ENCODE measurements around the gene KLHL8.

Gene KLHL8

GRCh38 chr4:87209182-87209581, 11.2 kb downstream of the KLHL8 start:
- Histone ChIP-seq H3K9me3 (ENCODE audit: control insufficient read depth, insufficient read depth, low read depth, low read length) (no peaks in the 10 kb centered on the region), H3K4me3 (ENCODE audit: low read depth, low read length) (no peak overlapping the region), H3K9ac (ENCODE audit: low read length) (no peak overlapping the region), H3K27me3 (ENCODE audit: control insufficient read depth, insufficient read depth, low read length) (no peaks in the 10 kb centered on the region), H3K4me1 (ENCODE audit: control insufficient read depth, insufficient read depth, low read length) (no peaks in the 10 kb centered on the region), H3K27ac (ENCODE audit: low read depth, low read length) (no peak overlapping the region), H3K36me3 (ENCODE audit: control insufficient read depth, insufficient read depth, low read length) (no peaks in the 10 kb centered on the region)

GRCh38 chr4:87204559-87204958, 15.9 kb downstream of the KLHL8 start:
- no peak overlapping the region for H3K27ac ChIP-seq (ENCODE audit: low read depth, low read length)
- H3K9me3 ChIP-seq (ENCODE audit: control insufficient read depth, insufficient read depth, low read depth, low read length), result peaks cover 3% of the 10 kb centered on the region; the same call in 1 of the 2 replicates
- H3K4me3 ChIP-seq (ENCODE audit: low read depth, low read length), result no peak overlapping the region
- H3K36me3 ChIP-seq (ENCODE audit: control insufficient read depth, insufficient read depth, low read length), result no peaks in the 10 kb centered on the region
- no peak overlapping the region for H3K9ac ChIP-seq (ENCODE audit: low read length)
- no peaks in the 10 kb centered on the region for H3K27me3 ChIP-seq (ENCODE audit: control insufficient read depth, insufficient read depth, low read length)
- H3K4me1 ChIP-seq (ENCODE audit: control insufficient read depth, insufficient read depth, low read length), result no peaks in the 10 kb centered on the region

- no peaks in the 10 kb centered on the region for H3K9me3 ChIP-seq (ENCODE audit: control insufficient read depth, insufficient read depth, low read depth, low read length)
- no peak overlapping the region for H3K27ac ChIP-seq (ENCODE audit: low read depth, low read length)
- H3K9ac ChIP-seq (ENCODE audit: low read length), result no peak overlapping the region
- no peak overlapping the region for H3K4me3 ChIP-seq (ENCODE audit: low read depth, low read length)
- no peaks in the 10 kb centered on the region for H3K4me1 ChIP-seq (ENCODE audit: control insufficient read depth, insufficient read depth, low read length)
- H3K27me3 ChIP-seq (ENCODE audit: control insufficient read depth, insufficient read depth, low read length), result no peaks in the 10 kb centered on the region
- H3K36me3 ChIP-seq (ENCODE audit: control insufficient read depth, insufficient read depth, low read length), result no peaks in the 10 kb centered on the region
Measured at GRCh38 chr4:87196927-87197326, 23.5 kb downstream of the KLHL8 start.

- Histone ChIP-seq H3K9me3 (ENCODE audit: control insufficient read depth, insufficient read depth, low read depth, low read length) (no peaks in the 10 kb centered on the region), H3K27me3 (ENCODE audit: control insufficient read depth, insufficient read depth, low read length) (no peaks in the 10 kb centered on the region), H3K4me3 (ENCODE audit: low read depth, low read length) (no peak overlapping the region), H3K9ac (ENCODE audit: low read length) (no peak overlapping the region), H3K27ac (ENCODE audit: low read depth, low read length) (no peak overlapping the region), H3K36me3 (ENCODE audit: control insufficient read depth, insufficient read depth, low read length) (no peaks in the 10 kb centered on the region), H3K4me1 (ENCODE audit: control insufficient read depth, insufficient read depth, low read length) (no peaks in the 10 kb centered on the region)
Measured at GRCh38 chr4:87196146-87196545, 24.3 kb downstream of the KLHL8 start.

GRCh38 chr4:87193958-87194675, 26.3 kb downstream of the KLHL8 start:
- H3K27ac ChIP-seq (ENCODE audit: low read depth, low read length), result no peak overlapping the region

GRCh38 chr4:87192145-87192919, 28.1 kb downstream of the KLHL8 start:
- H3K9me3 ChIP-seq (ENCODE audit: control insufficient read depth, insufficient read depth, low read depth, low read length), result no peaks in the 10 kb centered on the region
- H3K9ac ChIP-seq (ENCODE audit: low read length), result no peak overlapping the region
- H3K27ac ChIP-seq (ENCODE audit: low read depth, low read length), result no peak overlapping the region

More at GRCh38 chr4:87193958-87194675, 26.3 kb downstream of the KLHL8 start:
- Histone ChIP-seq H3K9ac (ENCODE audit: low read length) (no peak overlapping the region), H3K36me3 (ENCODE audit: control insufficient read depth, insufficient read depth, low read length) (no peaks in the 10 kb centered on the region), H3K27me3 (ENCODE audit: control insufficient read depth, insufficient read depth, low read length) (no peaks in the 10 kb centered on the region), H3K4me1 (ENCODE audit: control insufficient read depth, insufficient read depth, low read length) (no peaks in the 10 kb centered on the region), H3K4me3 (ENCODE audit: low read depth, low read length) (no peak overlapping the region), H3K9me3 (ENCODE audit: control insufficient read depth, insufficient read depth, low read depth, low read length) (no peaks in the 10 kb centered on the region)

GRCh38 chr4:87188932-87189331, 31.5 kb downstream of the KLHL8 start:
- Histone ChIP-seq H3K36me3 (ENCODE audit: control insufficient read depth, insufficient read depth, low read length) (no peaks in the 10 kb centered on the region), H3K4me3 (ENCODE audit: low read depth, low read length) (no peak overlapping the region), H3K27me3 (ENCODE audit: control insufficient read depth, insufficient read depth, low read length) (no peaks in the 10 kb centered on the region), H3K4me1 (ENCODE audit: control insufficient read depth, insufficient read depth, low read length) (no peaks in the 10 kb centered on the region), H3K9me3 (ENCODE audit: control insufficient read depth, insufficient read depth, low read depth, low read length) (no peaks in the 10 kb centered on the region), H3K27ac (ENCODE audit: low read depth, low read length) (no peak overlapping the region), H3K9ac (ENCODE audit: low read length) (no peak overlapping the region)

More at GRCh38 chr4:87192145-87192919, 28.1 kb downstream of the KLHL8 start:
- Histone ChIP-seq H3K4me3 (ENCODE audit: low read depth, low read length) (no peak overlapping the region), H3K36me3 (ENCODE audit: control insufficient read depth, insufficient read depth, low read length) (no peaks in the 10 kb centered on the region), H3K4me1 (ENCODE audit: control insufficient read depth, insufficient read depth, low read length) (no peaks in the 10 kb centered on the region), H3K27me3 (ENCODE audit: control insufficient read depth, insufficient read depth, low read length) (no peaks in the 10 kb centered on the region)

- Histone ChIP-seq H3K27ac (ENCODE audit: low read depth, low read length) (no peak overlapping the region), H3K9ac (ENCODE audit: low read length) (no peak overlapping the region), H3K4me1 (ENCODE audit: control insufficient read depth, insufficient read depth, low read length) (no peaks in the 10 kb centered on the region), H3K27me3 (ENCODE audit: control insufficient read depth, insufficient read depth, low read length) (no peaks in the 10 kb centered on the region), H3K4me3 (ENCODE audit: low read depth, low read length) (no peak overlapping the region), H3K9me3 (ENCODE audit: control insufficient read depth, insufficient read depth, low read depth, low read length) (no peaks in the 10 kb centered on the region), H3K36me3 (ENCODE audit: control insufficient read depth, insufficient read depth, low read length) (no peaks in the 10 kb centered on the region)
Measured at GRCh38 chr4:87188048-87188447, 32.4 kb downstream of the KLHL8 start.

GRCh38 chr4:87185146-87185870, 35.1 kb downstream of the KLHL8 start:
- Histone ChIP-seq H3K27me3 (ENCODE audit: control insufficient read depth, insufficient read depth, low read length) (no peaks in the 10 kb centered on the region), H3K9me3 (ENCODE audit: control insufficient read depth, insufficient read depth, low read depth, low read length) (no peaks in the 10 kb centered on the region), H3K4me3 (ENCODE audit: low read depth, low read length) (no peak overlapping the region), H3K36me3 (ENCODE audit: control insufficient read depth, insufficient read depth, low read length) (no peaks in the 10 kb centered on the region), H3K4me1 (ENCODE audit: control insufficient read depth, insufficient read depth, low read length) (no peaks in the 10 kb centered on the region), H3K27ac (ENCODE audit: low read depth, low read length) (no peak overlapping the region), H3K9ac (ENCODE audit: low read length) (no peak overlapping the region)

GRCh38 chr4:87180767-87181166, 39.7 kb downstream of the KLHL8 start:
- H3K9me3 ChIP-seq (ENCODE audit: control insufficient read depth, insufficient read depth, low read depth, low read length), result no peaks in the 10 kb centered on the region
- no peak overlapping the region for H3K4me3 ChIP-seq (ENCODE audit: low read depth, low read length)
- no peaks in the 10 kb centered on the region for H3K27me3 ChIP-seq (ENCODE audit: control insufficient read depth, insufficient read depth, low read length)
- H3K36me3 ChIP-seq (ENCODE audit: control insufficient read depth, insufficient read depth, low read length), result peaks cover 3% of the 10 kb centered on the region; the same call in 1 of the 2 replicates
- no peak overlapping the region for H3K9ac ChIP-seq (ENCODE audit: low read length)
- H3K4me1 ChIP-seq (ENCODE audit: control insufficient read depth, insufficient read depth, low read length), result no peaks in the 10 kb centered on the region
- no peak overlapping the region for H3K27ac ChIP-seq (ENCODE audit: low read depth, low read length)

GRCh38 chr4:87179751-87180150, 40.7 kb downstream of the KLHL8 start:
- Histone ChIP-seq H3K27me3 (ENCODE audit: control insufficient read depth, insufficient read depth, low read length) (no peaks in the 10 kb centered on the region), H3K9ac (ENCODE audit: low read length) (no peak overlapping the region), H3K9me3 (ENCODE audit: control insufficient read depth, insufficient read depth, low read depth, low read length) (no peaks in the 10 kb centered on the region), H3K36me3 (ENCODE audit: control insufficient read depth, insufficient read depth, low read length) (peaks cover 3% of the 10 kb centered on the region; the same call in 1 of the 2 replicates), H3K4me1 (ENCODE audit: control insufficient read depth, insufficient read depth, low read length) (no peaks in the 10 kb centered on the region), H3K4me3 (ENCODE audit: low read depth, low read length) (no peak overlapping the region), H3K27ac (ENCODE audit: low read depth, low read length) (no peak overlapping the region)
